ENCODE measurements around the gene NIN.

DNA sequence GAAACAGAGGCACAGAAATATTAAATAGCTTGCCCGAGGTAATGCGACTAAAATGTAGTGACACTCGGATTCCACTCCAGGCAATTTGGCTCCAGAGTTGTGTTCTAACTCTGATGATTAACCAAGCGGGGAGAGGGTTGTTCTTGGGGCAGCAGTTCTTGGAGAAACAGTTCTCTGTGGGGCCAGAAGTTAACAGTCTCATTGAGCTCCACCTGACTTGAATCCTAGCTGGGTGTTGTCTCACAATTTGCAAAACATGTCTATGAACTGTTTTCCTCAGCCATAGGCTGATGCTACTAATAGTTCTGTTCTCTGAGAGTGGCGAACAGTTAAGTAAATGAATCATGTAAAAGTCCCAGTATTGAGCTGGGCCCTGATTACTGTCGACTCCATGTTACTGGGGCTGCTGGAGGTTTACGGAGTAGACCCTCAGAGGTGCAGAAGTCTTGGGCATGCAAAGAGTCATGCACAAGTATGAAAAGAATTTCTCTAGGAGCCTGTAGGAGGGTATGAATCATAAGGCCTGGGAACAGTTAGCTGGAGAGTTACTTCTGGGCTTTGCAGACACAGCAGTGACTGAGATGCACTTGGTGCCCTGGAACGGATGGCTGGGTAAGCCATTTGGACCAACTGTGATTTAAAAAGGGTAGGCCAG lies 15.4 kb upstream of the NIN start:
- TF ChIP-seq CTCF (IDR thresholded peaks at IDR 0.05) (no peak), POLR2A (IDR thresholded peaks at IDR 0.05) (no peak)
